ENCODE measurements around the gene PYROXD2.

Gene PYROXD2

GRCh38 chr10:98361131-98362025 lies 53.6 kb downstream of the PYROXD2 start:
- DNase-seq (ENCODE audit: low spot score) = no peak
- no peak for TF ChIP-seq CTCF (IDR thresholded peaks at IDR 0.05; ENCODE audit: extremely low read depth, missing control alignments)

GRCh38 chr10:98357194-98357822 lies 57.7 kb downstream of the PYROXD2 start:
- no peak for TF ChIP-seq CTCF (IDR thresholded peaks at IDR 0.05; ENCODE audit: extremely low read depth, missing control alignments)
- no peak for DNase-seq (ENCODE audit: low spot score)

- DNase-seq (ENCODE audit: low spot score) = no peak
- TF ChIP-seq CTCF (IDR thresholded peaks at IDR 0.05; ENCODE audit: extremely low read depth, missing control alignments) = no peak
Measured at GRCh38 chr10:98354491-98354890, 60.5 kb downstream of the PYROXD2 start.

GRCh38 chr10:98353170-98353569 lies 61.8 kb downstream of the PYROXD2 start:
- TF ChIP-seq CTCF (IDR thresholded peaks at IDR 0.05; ENCODE audit: extremely low read depth, missing control alignments) = no peak
- DNase-seq (ENCODE audit: low spot score) = no peak

- TF ChIP-seq CTCF (IDR thresholded peaks at IDR 0.05; ENCODE audit: extremely low read depth, missing control alignments) = no peak
Measured at GRCh38 chr10:98351831-98352402, 63.1 kb downstream of the PYROXD2 start.

GRCh38 chr10:98349508-98349922 lies 65.5 kb downstream of the PYROXD2 start:
- DNase-seq (ENCODE audit: low spot score) = peak; percentile 45
- TF ChIP-seq CTCF (IDR thresholded peaks at IDR 0.05; ENCODE audit: extremely low read depth, missing control alignments) = no peak

More at GRCh38 chr10:98351831-98352402, 63.1 kb downstream of the PYROXD2 start:
- DNase-seq (ENCODE audit: low spot score) = no peak

- DNase-seq (ENCODE audit: low spot score) = no peak
- no peak for TF ChIP-seq CTCF (IDR thresholded peaks at IDR 0.05; ENCODE audit: extremely low read depth, missing control alignments)
Measured at GRCh38 chr10:98346847-98347246, 68.1 kb downstream of the PYROXD2 start.
